Endothelial cell of umbilical vein (primary cell): ENCODE results near the gene WDR82.

Source experiments
- EZH2 ChIP-seq: IDR thresholded peaks from 2 replicates; pipeline ENCODE4 v1.6.1; 2012; ENCODE audit warnings: borderline replicate concordance, low read depth, mild to moderate bottlenecking, moderate library complexity, low read length, inconsistent platforms; ENCODE audit not compliant: severe bottlenecking
- POLR2A ChIP-seq: IDR thresholded peaks from 2 replicates; pipeline ENCODE4 v1.6.1; 2012; ENCODE audit warnings: low read depth, mild to moderate bottlenecking, control low read depth, low read length
- POLR2AphosphoS5 ChIP-seq: IDR thresholded peaks from 2 replicates; pipeline ENCODE4 v1.6.1; 2012; ENCODE audit warnings: low read depth, mild to moderate bottlenecking, control low read depth, low read length, moderate library complexity; ENCODE audit not compliant: insufficient read depth
- TF ChIP-seq, protein P1 (sequence below), 2 donors: IDR thresholded peaks; 1 replicate in 1 of 2; 2 replicates in 1 of 2; pipeline ENCODE4 v1.5.1; 2011; ENCODE audit warnings: low read length in 2 of 2, mild to moderate bottlenecking in 2 of 2, moderate library complexity in 2 of 2, control low read depth in 1 of 2, inconsistent platforms in 1 of 2, low read depth in 1 of 2; ENCODE audit not compliant: insufficient read depth in 1 of 2; ENCODE audit errors: extremely low read depth in 1 of 2
- TF ChIP-seq, protein P2 (sequence below): IDR thresholded peaks from 2 replicates; pipeline ENCODE4 v1.6.1; 2011; ENCODE audit not compliant: insufficient read depth, insufficient read length

GRCh38 chr3:52268036-52268435 lies 10.4 kb downstream of the WDR82 start:
- TF ChIP-seq, protein P1, sequence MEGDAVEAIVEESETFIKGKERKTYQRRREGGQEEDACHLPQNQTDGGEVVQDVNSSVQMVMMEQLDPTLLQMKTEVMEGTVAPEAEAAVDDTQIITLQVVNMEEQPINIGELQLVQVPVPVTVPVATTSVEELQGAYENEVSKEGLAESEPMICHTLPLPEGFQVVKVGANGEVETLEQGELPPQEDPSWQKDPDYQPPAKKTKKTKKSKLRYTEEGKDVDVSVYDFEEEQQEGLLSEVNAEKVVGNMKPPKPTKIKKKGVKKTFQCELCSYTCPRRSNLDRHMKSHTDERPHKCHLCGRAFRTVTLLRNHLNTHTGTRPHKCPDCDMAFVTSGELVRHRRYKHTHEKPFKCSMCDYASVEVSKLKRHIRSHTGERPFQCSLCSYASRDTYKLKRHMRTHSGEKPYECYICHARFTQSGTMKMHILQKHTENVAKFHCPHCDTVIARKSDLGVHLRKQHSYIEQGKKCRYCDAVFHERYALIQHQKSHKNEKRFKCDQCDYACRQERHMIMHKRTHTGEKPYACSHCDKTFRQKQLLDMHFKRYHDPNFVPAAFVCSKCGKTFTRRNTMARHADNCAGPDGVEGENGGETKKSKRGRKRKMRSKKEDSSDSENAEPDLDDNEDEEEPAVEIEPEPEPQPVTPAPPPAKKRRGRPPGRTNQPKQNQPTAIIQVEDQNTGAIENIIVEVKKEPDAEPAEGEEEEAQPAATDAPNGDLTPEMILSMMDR (IDR thresholded peaks at IDR 0.05; ENCODE audit: extremely low read depth in 1 of 2, insufficient read depth in 1 of 2, low read depth in 1 of 2, low read length in 2 of 2): no peak
- TF ChIP-seq POLR2AphosphoS5 (no peak), EZH2 (no peak), POLR2A (no peak)
- TF ChIP-seq, protein P2, sequence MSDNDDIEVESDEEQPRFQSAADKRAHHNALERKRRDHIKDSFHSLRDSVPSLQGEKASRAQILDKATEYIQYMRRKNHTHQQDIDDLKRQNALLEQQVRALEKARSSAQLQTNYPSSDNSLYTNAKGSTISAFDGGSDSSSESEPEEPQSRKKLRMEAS: no peak
